K562 treated with DMSO at 1 percent for 48 hours (cell line): ENCODE measurements around the gene CYP2C9. TPM values are rescaled to one million over a fixed set of nuclear protein-coding genes. Genes with fewer than 3 reads are reported as not detected.

Experiments
- total RNA-seq: library from RNA; unstranded; fragments of 300-600 nt; gene quantifications from 2 replicates; pipeline ENCODE4 v1.2.3, GENCODE V29; 2022; ENCODE audit warnings: low replicate concordance; ENCODE audit errors: extremely low read depth

The CYP2C9 gene
- not detected in 2 replicates for total RNA-seq

GRCh38 chr10:94938383-94938782, at the start of gene CYP2C9:
TSS of gene CYP2C9 (plus strand) at chr10:94938658. CDS start at chr10:94938683, 25 bp downstream.

Other genes starting within 250 kb of the CYP2C9 start
- not detected in 2 replicates for gene CYP2C19, start 176.0 kb upstream of the CYP2C9 start, total RNA-seq
- not detected in 2 replicates for gene CYP2C8, start 130.8 kb downstream of the CYP2C9 start, total RNA-seq